ENCODE results near the gene OAT. TPM values are rescaled to one million over a fixed set of nuclear protein-coding genes. Genes with fewer than 3 reads are reported as not detected.

Gene OAT
- total and polyA plus RNA-seq, 10 of the 15 experiments (the other 5 are each of a cell fraction or from before 2014, with no cell fraction given), result 1.2 to 9.8 (median 1.6) TPM

- TF ChIP-seq, protein P1, sequence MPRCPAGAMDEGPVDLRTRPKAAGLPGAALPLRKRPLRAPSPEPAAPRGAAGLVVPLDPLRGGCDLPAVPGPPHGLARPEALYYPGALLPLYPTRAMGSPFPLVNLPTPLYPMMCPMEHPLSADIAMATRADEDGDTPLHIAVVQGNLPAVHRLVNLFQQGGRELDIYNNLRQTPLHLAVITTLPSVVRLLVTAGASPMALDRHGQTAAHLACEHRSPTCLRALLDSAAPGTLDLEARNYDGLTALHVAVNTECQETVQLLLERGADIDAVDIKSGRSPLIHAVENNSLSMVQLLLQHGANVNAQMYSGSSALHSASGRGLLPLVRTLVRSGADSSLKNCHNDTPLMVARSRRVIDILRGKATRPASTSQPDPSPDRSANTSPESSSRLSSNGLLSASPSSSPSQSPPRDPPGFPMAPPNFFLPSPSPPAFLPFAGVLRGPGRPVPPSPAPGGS (IDR thresholded peaks at IDR 0.05; ENCODE audit: borderline replicate concordance, insufficient read depth, low read depth, low read length, poor library complexity, severe bottlenecking), result no peak
- TF ChIP-seq SUZ12 (IDR thresholded peaks at IDR 0.05; ENCODE audit: unreplicated experiment) (peak; percentile 29), POLR2A (IDR thresholded peaks at IDR 0.05; ENCODE audit: low read depth, low read length) (no peak)
Measured at GRCh38 chr10:124447751-124448466, 29.2 kb upstream of the OAT start (continued).

GRCh38 chr10:124446830-124447750, 28.4 kb upstream of the OAT start:
- Histone ChIP-seq H2AFZ (ENCODE audit: control insufficient read depth, low read depth, low read length) (no peak overlapping the region), H3K27ac (ENCODE audit: control insufficient read depth, insufficient read depth) (no peak overlapping the region), H3K4me2 (ENCODE audit: control insufficient read depth, insufficient read depth) (no peak overlapping the region), H3K4me3 (no peak overlapping the region), H3K27me3 (replicated peaks in 1 of 2; ENCODE audit: control insufficient read depth in 2 of 2, insufficient read depth in 2 of 2, low read length in 1 of 2) (peaks cover 16 to 20% of the 10 kb centered on the region in 2 experiments), H3K9ac (ENCODE audit: control insufficient read depth, insufficient read depth, low read length) (no peak overlapping the region), H4K20me1 (ENCODE audit: control insufficient read depth, insufficient read depth) (no peaks in the 10 kb centered on the region), H3K36me3 (ENCODE audit: control insufficient read depth in 2 of 2, insufficient read depth in 2 of 2, low read length in 1 of 2) (no peaks in the 10 kb centered on the region), H3K9me3 (replicated peaks; ENCODE audit: control insufficient read depth, insufficient read depth, low read length) (no peaks in the 10 kb centered on the region), H3K79me2 (ENCODE audit: control insufficient read depth, insufficient read depth, low read length) (no peaks in the 10 kb centered on the region), H3K4me1 (ENCODE audit: control insufficient read depth, insufficient read depth, low read length) (no peaks in the 10 kb centered on the region)
- ChIA-PET POLR2A (no interaction called here), SMC1A (ENCODE audit: uncharacterized antibody, unreplicated experiment) (no interaction called here), CTCF (no interaction called here), RAD21 (ENCODE audit: unreplicated experiment) (no interaction called here)
- DNase-seq (ENCODE audit: low read depth, low spot score) (no peak), FAIRE-seq (no peak), ATAC-seq (no peak)
- in situ Hi-C loops (cut with MboI) (no loop called here), intact Hi-C loops (cut with micrococcal nuclease; ENCODE audit: unreplicated experiment) (no loop called here)
- 35% methylated on average over 45 of the region's 71 CpGs for WGBS (ENCODE audit: insufficient coverage, insufficient replicate concordance, low lambda C conversion rate, missing lambda C conversion rate)
- no TSS peak for BruUV-seq (replicated peaks)
- TF ChIP-seq, protein P2, sequence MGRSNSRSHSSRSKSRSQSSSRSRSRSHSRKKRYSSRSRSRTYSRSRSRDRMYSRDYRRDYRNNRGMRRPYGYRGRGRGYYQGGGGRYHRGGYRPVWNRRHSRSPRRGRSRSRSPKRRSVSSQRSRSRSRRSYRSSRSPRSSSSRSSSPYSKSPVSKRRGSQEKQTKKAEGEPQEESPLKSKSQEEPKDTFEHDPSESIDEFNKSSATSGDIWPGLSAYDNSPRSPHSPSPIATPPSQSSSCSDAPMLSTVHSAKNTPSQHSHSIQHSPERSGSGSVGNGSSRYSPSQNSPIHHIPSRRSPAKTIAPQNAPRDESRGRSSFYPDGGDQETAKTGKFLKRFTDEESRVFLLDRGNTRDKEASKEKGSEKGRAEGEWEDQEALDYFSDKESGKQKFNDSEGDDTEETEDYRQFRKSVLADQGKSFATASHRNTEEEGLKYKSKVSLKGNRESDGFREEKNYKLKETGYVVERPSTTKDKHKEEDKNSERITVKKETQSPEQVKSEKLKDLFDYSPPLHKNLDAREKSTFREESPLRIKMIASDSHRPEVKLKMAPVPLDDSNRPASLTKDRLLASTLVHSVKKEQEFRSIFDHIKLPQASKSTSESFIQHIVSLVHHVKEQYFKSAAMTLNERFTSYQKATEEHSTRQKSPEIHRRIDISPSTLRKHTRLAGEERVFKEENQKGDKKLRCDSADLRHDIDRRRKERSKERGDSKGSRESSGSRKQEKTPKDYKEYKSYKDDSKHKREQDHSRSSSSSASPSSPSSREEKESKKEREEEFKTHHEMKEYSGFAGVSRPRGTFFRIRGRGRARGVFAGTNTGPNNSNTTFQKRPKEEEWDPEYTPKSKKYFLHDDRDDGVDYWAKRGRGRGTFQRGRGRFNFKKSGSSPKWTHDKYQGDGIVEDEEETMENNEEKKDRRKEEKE (IDR thresholded peaks at IDR 0.05), result no peak
- TF ChIP-seq PML (IDR thresholded peaks at IDR 0.05; ENCODE audit: low read length) (no peak), ZNF687 (IDR thresholded peaks at IDR 0.05) (no peak), ZBTB33 (IDR thresholded peaks at IDR 0.05) (no peak), BHLHE40 (IDR thresholded peaks at IDR 0.05; ENCODE audit: borderline replicate concordance in 1 of 2, low read depth in 2 of 2, low read length in 1 of 2) (no peak), NBN (IDR thresholded peaks at IDR 0.05) (no peak)

All from GM12878 (cell line).